Body of pancreas (tissue), 4 donors: ENCODE data around the gene ABCB8.

Experiments used
- CTCF ChIP-seq, 7 experiments: fragments of 450-650 bp in 4 of 7; fragments of 200-600 bp in 3 of 7; sonication (generic) in 3 of 7; IDR thresholded peaks; one replicate each; pipeline ENCODE4 v1.5.1; 2016 to 2019; ENCODE audit warnings: antibody characterized with exemption in 7 of 7
- POLR2A ChIP-seq, 3 donors: fragments of 450-650 bp; IDR thresholded peaks; one replicate each; pipeline ENCODE4 v1.6.1; 2016; ENCODE audit warnings: antibody characterized with exemption in 3 of 3, mild to moderate bottlenecking in 2 of 3

- no peak for TF ChIP-seq CTCF (IDR thresholded peaks at IDR 0.05)
- TF ChIP-seq POLR2A (IDR thresholded peaks at IDR 0.05) = no peak
These were observed 5.0 kb upstream of the ABCB8 start for GRCh38 chr7:151023232-151023631.
